ENCODE data around the gene ATXN1.

Gene ATXN1

GRCh38 chr6:16758163-16758975, 2.9 kb downstream of the ATXN1 start (continued):
- no peak for TF ChIP-seq TSHZ2 (CRISPR knock-in tag; IDR thresholded peaks at IDR 0.05)
- TF ChIP-seq OSR1 (CRISPR knock-in tag; IDR thresholded peaks at IDR 0.05), result no peak

GRCh38 chr6:16757332-16757731, 3.9 kb downstream of the ATXN1 start:
- ATAC-seq, result no peak
- TF ChIP-seq OSR1 (CRISPR knock-in tag; IDR thresholded peaks at IDR 0.05) (no peak), ZNF565 (CRISPR knock-in tag; conservative IDR thresholded peaks at IDR 0.05; ENCODE audit: low read depth) (no peak), ZNF8 (CRISPR knock-in tag; IDR thresholded peaks at IDR 0.05) (no peak), ZNF70 (CRISPR knock-in tag; IDR thresholded peaks at IDR 0.05) (no peak), ZC3H10 (CRISPR knock-in tag; IDR thresholded peaks at IDR 0.05) (no peak), PATZ1 (CRISPR knock-in tag; IDR thresholded peaks at IDR 0.05; ENCODE audit: borderline replicate concordance) (no peak), ISL1 (CRISPR knock-in tag; IDR thresholded peaks at IDR 0.05) (no peak), TOX (CRISPR knock-in tag; IDR thresholded peaks at IDR 0.05; ENCODE audit: borderline replicate concordance) (no peak), CSRNP3 (CRISPR knock-in tag; IDR thresholded peaks at IDR 0.05) (no peak), TCF4 (CRISPR knock-in tag; IDR thresholded peaks at IDR 0.05; ENCODE audit: borderline replicate concordance) (no peak), RARB (CRISPR knock-in tag; IDR thresholded peaks at IDR 0.05) (no peak), PPARA (CRISPR knock-in tag; IDR thresholded peaks at IDR 0.05; ENCODE audit: borderline replicate concordance) (no peak), GLIS3 (CRISPR knock-in tag; IDR thresholded peaks at IDR 0.05) (no peak)

GRCh38 chr6:16756660-16757255, 4.5 kb downstream of the ATXN1 start:
- ATAC-seq, result no peak
- TF ChIP-seq CREB5 (CRISPR knock-in tag; IDR thresholded peaks at IDR 0.05; ENCODE audit: low read depth) (no peak), PPARA (CRISPR knock-in tag; IDR thresholded peaks at IDR 0.05; ENCODE audit: borderline replicate concordance) (no peak), ZC3H10 (CRISPR knock-in tag; IDR thresholded peaks at IDR 0.05) (no peak), ZNF8 (CRISPR knock-in tag; IDR thresholded peaks at IDR 0.05) (no peak), POU6F1 (CRISPR knock-in tag; IDR thresholded peaks at IDR 0.05; ENCODE audit: borderline replicate concordance, low read depth) (no peak), ESRRG (CRISPR knock-in tag; IDR thresholded peaks at IDR 0.05) (no peak)

- TF ChIP-seq ESRRG (CRISPR knock-in tag; IDR thresholded peaks at IDR 0.05), result no peak
- no peak for TF ChIP-seq BACH2 (CRISPR knock-in tag; IDR thresholded peaks at IDR 0.05; ENCODE audit: borderline replicate concordance)
- no peak for TF ChIP-seq SNAI2 (CRISPR knock-in tag; IDR thresholded peaks at IDR 0.05)
- no peak for TF ChIP-seq CSDC2 (CRISPR knock-in tag; IDR thresholded peaks at IDR 0.05)
- ATAC-seq, result no peak
Observed at GRCh38 chr6:16755544-16755943, 5.7 kb downstream of the ATXN1 start.
